ENCODE data around the gene SLC35A5. TPM values are rescaled to one million over a fixed set of nuclear protein-coding genes. Genes with fewer than 3 reads are reported as not detected.

SLC35A5 gene
- total and polyA plus RNA-seq, 2 donors (not counting 1 experiment from before 2014, with no cell fraction given), result 35.3 to 70.4 TPM

DNA sequence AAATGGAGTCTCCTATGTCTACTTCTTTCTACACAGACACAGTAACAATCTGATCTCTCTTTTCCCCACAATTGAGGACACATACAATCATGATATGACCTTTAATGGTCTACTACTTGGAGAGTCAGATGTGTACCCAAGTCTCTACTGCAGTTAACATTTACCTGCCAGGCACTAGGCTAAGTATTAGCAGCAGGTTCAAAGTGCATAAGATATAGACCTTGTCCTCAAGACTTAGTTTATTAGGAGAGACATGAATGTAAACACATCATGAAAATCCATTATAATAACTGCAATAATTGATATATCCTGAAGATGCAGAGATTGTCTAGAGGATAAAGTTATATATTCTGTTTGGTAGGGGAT lies 3.1 kb downstream of the SLC35A5 start:
- Histone ChIP-seq H3K79me2 (ENCODE audit: control insufficient read depth, insufficient read depth, low read length) (peaks cover 17% of the 10 kb centered on the region), H3K36me3 (ENCODE audit: control insufficient read depth, insufficient read depth, low read length) (no peaks in the 10 kb centered on the region), H3K9ac (ENCODE audit: insufficient read depth, low read length) (no peak overlapping the region), H3K4me2 (ENCODE audit: extremely low read depth, insufficient read depth, low read length) (no peak overlapping the region), H3K27me3 (ENCODE audit: control insufficient read depth, insufficient read depth, low read length) (no peaks in the 10 kb centered on the region), H2AFZ (ENCODE audit: low read length) (no peak overlapping the region), H3K27ac (ENCODE audit: insufficient read depth, low read length) (no peak overlapping the region), H3K4me3 (replicated peaks in 1 of 4; ENCODE audit: control extremely low read depth in 1 of 4, insufficient read depth in 1 of 4, low read depth in 3 of 4, low read length in 4 of 4) (no peak overlapping the region), H4K20me1 (ENCODE audit: control insufficient read depth, extremely low read depth, insufficient read depth, low read length) (no peaks in the 10 kb centered on the region), H3K9me3 (ENCODE audit: control insufficient read depth, insufficient read depth, low read depth, low read length) (no peaks in the 10 kb centered on the region), H3K4me1 (ENCODE audit: control insufficient read depth, extremely low read depth, insufficient read depth, low read length) (peaks cover 2% of the 10 kb centered on the region)
- no peak for TF ChIP-seq EZH2 (IDR thresholded peaks at IDR 0.05; ENCODE audit: low read length, missing control alignments)
- TF ChIP-seq, protein P1, sequence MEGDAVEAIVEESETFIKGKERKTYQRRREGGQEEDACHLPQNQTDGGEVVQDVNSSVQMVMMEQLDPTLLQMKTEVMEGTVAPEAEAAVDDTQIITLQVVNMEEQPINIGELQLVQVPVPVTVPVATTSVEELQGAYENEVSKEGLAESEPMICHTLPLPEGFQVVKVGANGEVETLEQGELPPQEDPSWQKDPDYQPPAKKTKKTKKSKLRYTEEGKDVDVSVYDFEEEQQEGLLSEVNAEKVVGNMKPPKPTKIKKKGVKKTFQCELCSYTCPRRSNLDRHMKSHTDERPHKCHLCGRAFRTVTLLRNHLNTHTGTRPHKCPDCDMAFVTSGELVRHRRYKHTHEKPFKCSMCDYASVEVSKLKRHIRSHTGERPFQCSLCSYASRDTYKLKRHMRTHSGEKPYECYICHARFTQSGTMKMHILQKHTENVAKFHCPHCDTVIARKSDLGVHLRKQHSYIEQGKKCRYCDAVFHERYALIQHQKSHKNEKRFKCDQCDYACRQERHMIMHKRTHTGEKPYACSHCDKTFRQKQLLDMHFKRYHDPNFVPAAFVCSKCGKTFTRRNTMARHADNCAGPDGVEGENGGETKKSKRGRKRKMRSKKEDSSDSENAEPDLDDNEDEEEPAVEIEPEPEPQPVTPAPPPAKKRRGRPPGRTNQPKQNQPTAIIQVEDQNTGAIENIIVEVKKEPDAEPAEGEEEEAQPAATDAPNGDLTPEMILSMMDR (conservative IDR thresholded peaks at IDR 0.05 in 1 of 2, IDR thresholded peaks at IDR 0.05 in 1 of 2; ENCODE audit: low read depth in 1 of 2, low read length in 2 of 2), result no peak
- DNase-seq (ENCODE audit: low read depth in 2 of 2), result no peak

DNA sequence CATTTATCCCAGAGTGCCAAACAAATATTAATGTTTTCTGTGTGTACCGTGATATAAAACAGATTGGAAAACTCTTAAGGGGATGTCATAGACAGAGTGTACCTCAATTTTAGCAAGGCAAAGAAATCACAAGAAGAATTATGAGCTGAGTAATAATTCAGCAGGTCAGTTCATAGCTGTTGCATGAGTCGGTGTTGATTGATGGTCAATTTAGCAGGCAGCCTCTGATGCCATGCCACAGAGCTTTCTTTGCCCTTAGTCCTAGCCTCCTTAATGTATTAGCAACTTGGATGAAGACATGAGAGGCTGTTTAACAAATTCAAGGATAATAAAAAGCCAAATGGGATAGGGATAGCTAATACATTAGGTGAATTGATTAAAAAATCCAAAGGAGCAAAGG lies 6.8 kb downstream of the SLC35A5 start:
- peak; percentile 11 to 71 for DNase-seq (ENCODE audit: low read depth in 2 of 2)
- no peak overlapping the region for H3K9ac ChIP-seq (ENCODE audit: insufficient read depth, low read length)
- TF ChIP-seq EZH2 (IDR thresholded peaks at IDR 0.05; ENCODE audit: low read length, missing control alignments), result no peak
- TF ChIP-seq, protein P1 (conservative IDR thresholded peaks at IDR 0.05 in 1 of 2, IDR thresholded peaks at IDR 0.05 in 1 of 2; ENCODE audit: low read depth in 1 of 2, low read length in 2 of 2), result no peak

DNA sequence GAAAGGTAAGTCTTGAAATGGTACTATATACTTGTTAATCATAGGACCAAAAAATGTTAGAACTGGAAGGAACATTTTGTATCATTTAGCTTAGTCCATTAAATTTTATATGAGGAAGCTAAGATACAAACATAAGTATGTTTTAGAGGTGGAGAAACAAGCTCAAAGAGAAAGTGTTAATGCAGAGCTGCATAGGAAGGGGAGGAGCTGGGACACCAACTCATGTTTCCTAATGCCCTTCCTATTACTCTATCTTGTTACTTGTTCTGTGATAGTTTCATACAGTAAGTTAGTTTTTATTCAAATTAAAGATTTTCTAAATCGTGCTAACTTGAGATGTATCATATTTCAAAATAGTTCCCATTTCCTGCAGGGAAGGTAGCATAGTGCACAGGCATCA lies 7.4 kb downstream of the SLC35A5 start:
- Histone ChIP-seq H3K27ac (ENCODE audit: insufficient read depth, low read length) (no peak overlapping the region), H3K4me2 (ENCODE audit: extremely low read depth, insufficient read depth, low read length) (no peak overlapping the region), H3K4me1 (ENCODE audit: control insufficient read depth, extremely low read depth, insufficient read depth, low read length) (no peaks in the 10 kb centered on the region), H2AFZ (ENCODE audit: low read length) (no peak overlapping the region), H3K4me3 (replicated peaks in 1 of 4; ENCODE audit: control extremely low read depth in 1 of 4, insufficient read depth in 1 of 4, low read depth in 3 of 4, low read length in 4 of 4) (no peak overlapping the region), H3K9ac (ENCODE audit: insufficient read depth, low read length) (no peak overlapping the region), H4K20me1 (ENCODE audit: control insufficient read depth, extremely low read depth, insufficient read depth, low read length) (no peaks in the 10 kb centered on the region), H3K36me3 (ENCODE audit: control insufficient read depth, insufficient read depth, low read length) (peaks cover 2% of the 10 kb centered on the region), H3K9me3 (ENCODE audit: control insufficient read depth, insufficient read depth, low read depth, low read length) (no peaks in the 10 kb centered on the region), H3K27me3 (ENCODE audit: control insufficient read depth, insufficient read depth, low read length) (no peaks in the 10 kb centered on the region), H3K79me2 (ENCODE audit: control insufficient read depth, insufficient read depth, low read length) (no peaks in the 10 kb centered on the region)
- DNase-seq (ENCODE audit: low read depth in 2 of 2), result no peak
- no peak for TF ChIP-seq EZH2 (IDR thresholded peaks at IDR 0.05; ENCODE audit: low read length, missing control alignments)
- TF ChIP-seq, protein P1 (conservative IDR thresholded peaks at IDR 0.05 in 1 of 2, IDR thresholded peaks at IDR 0.05 in 1 of 2; ENCODE audit: low read depth in 1 of 2, low read length in 2 of 2), result no peak

More for the DNA sequence above, 6.8 kb downstream of the SLC35A5 start:
- Histone ChIP-seq H3K36me3 (ENCODE audit: control insufficient read depth, insufficient read depth, low read length) (peaks cover 2% of the 10 kb centered on the region), H3K4me1 (ENCODE audit: control insufficient read depth, extremely low read depth, insufficient read depth, low read length) (no peaks in the 10 kb centered on the region), H3K27ac (ENCODE audit: insufficient read depth, low read length) (no peak overlapping the region), H3K4me2 (ENCODE audit: extremely low read depth, insufficient read depth, low read length) (no peak overlapping the region), H2AFZ (ENCODE audit: low read length) (no peak overlapping the region), H3K27me3 (ENCODE audit: control insufficient read depth, insufficient read depth, low read length) (no peaks in the 10 kb centered on the region), H3K4me3 (replicated peaks in 1 of 4; ENCODE audit: control extremely low read depth in 1 of 4, insufficient read depth in 1 of 4, low read depth in 3 of 4, low read length in 4 of 4) (no peak overlapping the region), H3K9me3 (ENCODE audit: control insufficient read depth, insufficient read depth, low read depth, low read length) (no peaks in the 10 kb centered on the region), H4K20me1 (ENCODE audit: control insufficient read depth, extremely low read depth, insufficient read depth, low read length) (no peaks in the 10 kb centered on the region), H3K79me2 (ENCODE audit: control insufficient read depth, insufficient read depth, low read length) (no peaks in the 10 kb centered on the region)

Measured in fibroblast of lung (primary cell).